Body of pancreas (tissue), 4 donors: ENCODE measurements around the gene PTPRN2.

Experiments used
- POLR2A ChIP-seq, 3 donors: fragments of 450-650 bp; IDR thresholded peaks; one replicate each; pipeline ENCODE4 v1.6.1; 2016; ENCODE audit warnings: antibody characterized with exemption in 3 of 3, mild to moderate bottlenecking in 2 of 3
- TF ChIP-seq, protein P1 (sequence below), 7 experiments: fragments of 450-650 bp in 4 of 7; fragments of 200-600 bp in 3 of 7; sonication (generic) in 3 of 7; IDR thresholded peaks; one replicate each; pipeline ENCODE4 v1.5.1; 2016 to 2019; ENCODE audit warnings: antibody characterized with exemption in 7 of 7

DNA sequence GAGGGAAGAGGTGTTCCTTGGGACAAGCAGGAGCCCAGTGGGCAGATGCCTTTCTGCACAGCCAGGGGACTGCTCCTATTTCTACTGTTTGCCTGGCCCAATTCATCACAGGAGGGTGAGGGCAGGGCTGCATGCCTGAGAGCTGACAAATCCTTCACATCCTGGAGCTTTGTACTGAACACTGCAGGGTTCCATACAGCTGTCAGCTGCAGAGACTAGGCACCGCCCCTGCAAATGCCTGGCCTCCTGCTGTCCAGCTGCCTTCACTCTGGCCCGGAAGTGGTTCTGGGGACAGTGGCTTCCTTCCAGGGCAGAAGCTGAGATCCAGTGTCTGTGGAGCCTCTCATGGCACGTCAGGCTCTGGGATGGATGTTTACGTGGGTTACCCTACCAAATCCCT, 780.1 kb downstream of the PTPRN2 start:
- TF ChIP-seq POLR2A (IDR thresholded peaks at IDR 0.05), result no peak
- TF ChIP-seq, protein P1, sequence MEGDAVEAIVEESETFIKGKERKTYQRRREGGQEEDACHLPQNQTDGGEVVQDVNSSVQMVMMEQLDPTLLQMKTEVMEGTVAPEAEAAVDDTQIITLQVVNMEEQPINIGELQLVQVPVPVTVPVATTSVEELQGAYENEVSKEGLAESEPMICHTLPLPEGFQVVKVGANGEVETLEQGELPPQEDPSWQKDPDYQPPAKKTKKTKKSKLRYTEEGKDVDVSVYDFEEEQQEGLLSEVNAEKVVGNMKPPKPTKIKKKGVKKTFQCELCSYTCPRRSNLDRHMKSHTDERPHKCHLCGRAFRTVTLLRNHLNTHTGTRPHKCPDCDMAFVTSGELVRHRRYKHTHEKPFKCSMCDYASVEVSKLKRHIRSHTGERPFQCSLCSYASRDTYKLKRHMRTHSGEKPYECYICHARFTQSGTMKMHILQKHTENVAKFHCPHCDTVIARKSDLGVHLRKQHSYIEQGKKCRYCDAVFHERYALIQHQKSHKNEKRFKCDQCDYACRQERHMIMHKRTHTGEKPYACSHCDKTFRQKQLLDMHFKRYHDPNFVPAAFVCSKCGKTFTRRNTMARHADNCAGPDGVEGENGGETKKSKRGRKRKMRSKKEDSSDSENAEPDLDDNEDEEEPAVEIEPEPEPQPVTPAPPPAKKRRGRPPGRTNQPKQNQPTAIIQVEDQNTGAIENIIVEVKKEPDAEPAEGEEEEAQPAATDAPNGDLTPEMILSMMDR (IDR thresholded peaks at IDR 0.05), result no peak
